GM15510 (cell line): Measurements from ENCODE around the gene IFNK.

Source experiments
- POLR2A ChIP-seq: IDR thresholded peaks from 3 replicates; pipeline ENCODE4 v1.6.1; 2011; ENCODE audit warnings: borderline replicate concordance; ENCODE audit not compliant: insufficient read length; ENCODE audit errors: extremely low read depth

IFNK gene

DNA sequence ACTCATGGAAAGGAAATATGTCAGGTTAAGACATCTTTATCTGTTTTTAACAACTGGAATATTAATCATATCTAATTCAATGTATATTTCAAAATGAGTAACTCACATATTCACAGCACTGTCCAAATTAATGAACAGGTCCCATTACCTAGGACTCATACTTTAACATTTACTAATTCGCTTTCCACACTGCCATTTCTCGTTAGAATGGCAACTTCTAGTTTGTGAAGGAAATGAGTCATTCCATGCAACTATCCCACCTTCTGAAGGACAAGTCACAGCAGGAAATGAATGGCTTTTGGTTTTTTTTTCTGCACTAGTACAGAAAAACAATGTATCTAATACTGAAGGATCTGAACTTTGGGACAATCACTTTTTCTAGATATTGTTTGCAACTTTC, 24.6 kb upstream of the IFNK start:
- TF ChIP-seq POLR2A, result no peak

DNA sequence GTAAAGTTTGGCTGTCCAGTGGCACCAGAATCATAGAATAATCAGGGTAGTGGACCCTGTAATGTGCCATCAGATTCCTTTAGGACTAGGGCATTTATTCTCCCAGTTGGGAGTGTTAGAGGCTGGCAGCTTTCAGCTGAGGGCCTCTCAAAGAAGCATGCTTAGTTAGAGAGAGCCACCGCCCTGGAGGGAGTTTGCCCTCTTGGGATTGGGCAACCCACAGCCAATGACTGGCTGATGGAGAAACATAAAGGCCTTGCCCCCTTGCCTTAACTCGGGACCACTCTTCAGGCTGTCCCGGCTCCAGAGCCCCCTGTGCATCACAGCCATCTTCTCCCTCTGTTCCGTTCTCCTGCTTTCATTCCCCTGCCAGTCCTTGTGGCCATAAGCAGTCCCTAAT, 20.5 kb upstream of the IFNK start:
- TF ChIP-seq POLR2A, result no peak

- no peak for TF ChIP-seq POLR2A
These were observed 19.8 kb upstream of the IFNK start for GRCh38 chr9:27504259-27504658.

DNA sequence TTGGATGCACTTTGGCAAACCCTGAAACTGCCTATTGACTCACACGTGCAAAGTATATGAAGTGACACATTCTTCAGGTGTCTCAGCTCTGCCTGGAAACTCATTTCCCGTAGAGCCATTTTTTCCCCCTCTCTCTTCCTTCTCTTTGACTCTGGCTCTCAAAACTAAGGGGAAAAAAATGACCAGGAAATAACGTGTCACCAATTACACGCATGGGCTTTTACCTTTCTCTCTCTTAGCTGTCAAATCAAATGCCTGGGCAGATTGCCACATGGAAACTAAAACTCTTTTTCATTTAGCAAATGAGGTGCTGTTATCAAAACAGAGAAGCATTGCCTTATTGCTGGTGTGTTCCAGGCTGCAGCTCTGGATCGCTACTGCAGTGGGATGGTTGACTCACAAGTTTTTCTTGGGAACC, 18.3 kb upstream of the IFNK start:
- TF ChIP-seq POLR2A, result no peak

- no peak for TF ChIP-seq POLR2A
These were observed 17.1 kb upstream of the IFNK start for GRCh38 chr9:27506981-27507380.

DNA sequence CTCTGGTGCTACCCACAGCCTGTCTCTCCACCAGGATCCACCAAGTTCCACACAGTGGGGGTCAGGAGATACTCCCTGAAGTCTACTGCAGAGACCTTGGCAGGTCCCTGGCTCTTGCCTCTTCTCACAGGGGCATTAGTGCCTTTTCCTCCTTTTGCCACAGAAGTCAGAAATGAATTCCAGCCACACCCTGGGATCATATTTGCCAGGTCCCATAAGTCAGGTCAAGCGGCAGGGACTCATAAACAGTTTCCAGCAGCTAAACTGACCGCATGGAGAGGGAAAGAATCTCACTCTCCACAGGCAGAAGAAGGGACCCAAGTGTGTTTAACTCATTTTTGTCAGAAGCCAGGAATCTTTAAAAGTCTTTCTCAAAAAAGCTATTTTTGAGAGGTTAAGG, 13.3 kb upstream of the IFNK start:
- no peak for TF ChIP-seq POLR2A

DNA sequence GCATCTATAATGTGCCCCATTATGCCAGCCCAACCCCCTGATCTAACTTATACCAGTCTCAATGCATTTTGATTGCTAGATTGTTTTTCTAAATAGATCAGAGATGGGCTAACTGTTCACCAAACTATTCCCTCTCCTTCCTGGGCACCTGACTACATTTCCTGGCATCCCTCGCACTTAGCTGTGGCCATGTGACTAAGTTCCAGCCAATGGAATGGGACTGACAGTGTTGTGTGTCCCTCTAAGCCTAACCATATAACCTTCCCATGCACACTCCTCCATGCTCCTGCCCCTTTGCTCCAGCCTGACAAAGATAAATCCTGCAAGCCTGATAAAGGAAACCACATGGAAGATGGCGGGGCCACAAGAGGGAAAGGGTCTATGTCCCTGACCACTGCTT, 12.3 kb upstream of the IFNK start:
- no peak for TF ChIP-seq POLR2A

GRCh38 chr9:27514551-27514950, 9.5 kb upstream of the IFNK start:
- TF ChIP-seq POLR2A, result no peak

DNA sequence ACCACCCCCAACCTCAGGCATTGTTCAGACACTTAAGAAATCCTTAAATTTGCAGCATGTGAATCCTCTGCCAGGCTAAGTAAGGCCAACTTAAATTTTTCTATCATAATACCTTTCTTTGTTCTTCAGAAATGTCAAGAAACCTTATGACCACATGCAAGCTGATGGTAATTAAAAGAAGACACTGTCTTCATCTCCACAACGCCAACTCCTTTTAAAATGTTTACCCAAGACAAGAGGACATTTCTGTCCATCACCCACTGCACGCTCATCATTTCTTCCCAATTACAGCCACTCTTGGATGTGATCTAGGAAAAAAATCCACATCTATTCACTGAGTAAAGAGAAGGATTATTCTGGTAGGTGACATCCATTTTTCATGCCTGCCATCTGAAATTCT, 6.1 kb upstream of the IFNK start:
- TF ChIP-seq POLR2A, result no peak

GRCh38 chr9:27518809-27519208, 5.3 kb upstream of the IFNK start:
- TF ChIP-seq POLR2A, result no peak

DNA sequence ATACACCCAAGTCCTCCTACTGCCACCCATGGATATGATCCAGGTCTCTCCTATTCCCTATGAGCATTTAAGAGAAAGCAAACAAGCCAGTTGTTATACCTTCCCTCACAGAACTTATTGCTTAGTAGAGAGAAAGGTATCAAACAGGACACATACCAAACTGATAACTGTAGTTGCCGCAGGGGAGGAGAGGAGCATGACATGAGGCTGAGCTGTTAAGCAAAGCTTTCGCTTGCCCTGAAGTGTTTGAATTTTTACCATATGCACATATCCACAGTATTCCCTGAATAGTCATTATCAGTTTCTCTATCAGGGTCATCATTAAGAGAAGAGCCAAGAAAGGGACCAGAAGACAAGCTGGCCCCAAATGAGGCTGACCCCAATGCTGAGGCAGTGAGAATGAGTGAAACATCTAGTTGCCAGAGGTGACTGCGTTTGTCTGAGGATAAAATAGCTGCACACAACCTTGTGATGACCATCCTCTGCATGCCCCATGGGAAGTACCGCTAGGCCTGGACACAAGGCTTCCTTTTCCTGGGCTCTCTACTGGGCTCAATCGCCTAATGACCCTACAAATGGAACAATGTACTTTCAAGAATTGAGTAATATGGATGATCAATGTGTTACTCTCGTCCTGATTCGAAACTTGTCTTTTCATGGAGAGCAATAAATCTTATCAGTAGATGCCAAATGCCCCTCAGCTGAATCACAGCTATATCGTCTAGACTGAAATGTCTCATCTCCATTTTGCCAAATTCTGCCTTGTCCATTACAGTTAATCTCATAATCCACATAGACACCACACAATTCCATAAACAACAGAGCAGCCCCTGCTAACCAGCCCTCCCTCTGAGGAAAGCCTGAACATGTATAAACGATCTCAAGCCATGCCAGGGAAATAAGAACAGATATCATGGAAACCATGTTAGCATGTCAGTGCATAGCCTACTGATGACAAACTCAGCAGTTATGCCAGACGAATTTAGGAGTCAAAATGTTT, 4.3 kb upstream of the IFNK start:
- no peak for TF ChIP-seq POLR2A

DNA sequence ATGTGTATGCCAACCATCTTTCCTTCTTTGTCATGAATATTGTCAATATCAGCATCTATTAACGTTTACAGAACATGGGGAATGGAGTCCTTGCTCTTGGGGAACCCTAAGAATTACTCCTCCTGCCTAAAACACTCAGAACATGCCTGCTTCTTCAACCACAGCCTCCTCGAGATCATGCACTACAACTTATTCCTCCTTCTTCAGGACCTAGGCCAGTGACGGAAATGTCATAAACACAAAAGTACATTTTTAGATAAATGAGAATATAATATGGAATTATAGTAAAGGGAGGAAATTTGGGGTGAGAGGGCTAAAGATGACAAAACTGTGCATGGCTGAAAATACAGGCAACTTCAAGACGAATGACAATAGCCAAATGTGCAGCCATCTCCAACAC, 3.1 kb upstream of the IFNK start:
- no peak for TF ChIP-seq POLR2A

DNA sequence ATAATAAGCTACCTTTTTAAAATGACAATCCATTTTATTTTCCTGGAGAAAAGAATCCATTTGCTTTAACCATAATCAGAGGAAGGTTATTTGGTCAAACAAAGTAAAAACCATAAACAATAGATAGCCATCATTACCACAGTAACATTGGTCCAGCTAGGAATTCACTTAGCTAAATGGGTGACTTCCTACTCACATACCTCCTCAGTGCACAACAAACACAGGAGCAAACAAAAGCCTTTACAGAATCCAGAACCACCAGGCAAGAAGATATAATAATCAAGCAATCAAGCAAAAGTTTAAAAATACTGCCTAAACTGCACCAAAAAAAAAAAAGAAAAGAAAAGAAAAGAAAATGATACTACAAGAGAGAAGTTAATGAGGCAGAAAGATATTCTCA, 949 bp upstream of the IFNK start:
- TF ChIP-seq POLR2A, result no peak

DNA sequence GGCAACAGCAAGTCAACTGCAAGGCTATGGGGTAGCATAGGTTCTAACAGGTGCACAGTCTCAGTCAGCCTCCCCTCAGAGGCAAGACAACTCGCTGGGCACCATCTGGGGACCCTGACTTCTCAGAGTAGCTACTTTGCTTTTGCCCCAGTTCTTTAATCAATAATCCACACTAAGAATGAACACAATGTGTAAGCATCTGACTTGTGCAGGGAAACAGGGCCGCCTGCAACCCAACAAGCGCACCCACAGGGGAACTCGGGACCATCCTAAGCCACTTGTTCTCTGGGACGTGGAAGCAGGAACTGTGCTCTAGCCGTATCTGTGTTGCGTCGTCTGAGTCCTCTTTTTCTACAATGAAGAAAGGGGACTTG, 3.6 kb downstream of the IFNK start:
- no peak for TF ChIP-seq POLR2A

DNA sequence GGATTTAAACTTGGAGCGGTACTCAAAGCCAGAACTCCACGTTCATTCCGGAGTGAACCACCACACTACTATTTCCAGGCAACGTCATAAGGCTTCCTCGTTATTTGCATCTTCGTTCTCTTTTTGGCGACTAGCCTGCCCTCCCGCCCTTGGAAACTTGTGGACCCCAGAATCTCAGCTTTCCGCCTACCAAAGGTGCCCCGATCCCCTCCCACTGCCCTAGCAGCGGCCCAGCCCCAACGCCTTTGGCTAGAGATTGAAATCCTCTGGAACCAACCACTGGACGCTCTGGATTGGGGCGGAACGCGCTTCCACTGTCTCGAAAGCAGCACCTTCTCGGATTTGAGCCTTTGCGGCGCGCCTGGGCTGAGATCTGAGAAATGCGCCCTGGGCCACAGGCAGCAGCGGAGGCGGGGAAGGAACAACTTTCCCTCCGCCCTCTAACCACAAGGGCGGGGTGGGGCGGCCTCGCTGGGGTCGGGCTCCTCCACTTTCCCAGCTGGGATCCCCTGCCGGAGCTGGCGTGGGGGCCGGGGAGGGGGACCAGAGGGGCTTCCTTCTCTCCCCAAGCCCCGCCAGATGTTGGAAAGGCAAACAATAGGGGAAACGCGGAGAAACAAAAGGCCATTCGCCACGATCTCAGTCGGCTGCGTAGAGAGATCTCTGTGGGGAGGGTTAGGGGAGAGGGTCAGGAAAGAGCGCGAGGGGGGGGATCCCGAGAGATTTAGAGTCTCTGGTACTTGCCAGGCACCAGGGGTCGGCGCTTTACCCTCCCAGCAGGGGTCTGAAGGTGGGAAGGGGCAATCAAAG, 4.2 kb downstream of the IFNK start:
- no peak for TF ChIP-seq POLR2A
